HEK293 (cell line): ENCODE data around the gene FYB2.

Experiments used
- CTCF ChIA-PET: fragments of 350-600 bp; formaldehyde crosslinking; extraction: SDS; loops from one replicate; lab custom pipeline; 2021; ENCODE audit warnings: antibody characterized with exemption; lab: Yijun Ruan, JAX
- POLR2A ChIA-PET: fragments of 300-600 bp; formaldehyde crosslinking; extraction: SDS; loops from one replicate; lab custom pipeline; 2020; ENCODE audit warnings: antibody characterized with exemption, inconsistent platforms; lab: Yijun Ruan, JAX
- H3K27ac ChIP-seq: fragments of 200-500 bp; sonication (Bioruptor generic); 2 replicates; pipeline ENCODE4 v1.5.1; 2014; ENCODE audit warnings: low read depth, low read length, control low read depth, inconsistent platforms; ENCODE audit errors: extremely low read depth
- H3K36me3 ChIP-seq, 2 experiments: fragments of 200-500 bp in 1 of 2; sonication (Bioruptor generic) in 1 of 2; 1 replicate in 1 of 2; 2 replicates in 1 of 2; pipeline ENCODE4 v1.5.1; 2014 to 2017; ENCODE audit warnings: inconsistent platforms in 2 of 2, low read length in 2 of 2; ENCODE audit not compliant: control insufficient read depth in 2 of 2, insufficient read depth in 1 of 2
- H3K4me1 ChIP-seq: fragments of 200-500 bp; sonication (Bioruptor generic); 2 replicates; pipeline ENCODE4 v1.5.1; 2014; ENCODE audit warnings: mild to moderate bottlenecking, low read length, inconsistent platforms; ENCODE audit not compliant: control insufficient read depth, insufficient read depth
- H3K4me3 ChIP-seq: 2 replicates; pipeline ENCODE4 v1.5.1; 2011; ENCODE audit warnings: low read depth, mild to moderate bottlenecking, control low read depth, low read length, moderate library complexity
- H3K9me3 ChIP-seq: fragments of 200-500 bp; sonication (Bioruptor generic); 2 replicates; pipeline ENCODE4 v1.5.1; 2014; ENCODE audit warnings: low read depth, low read length, inconsistent platforms; ENCODE audit not compliant: control insufficient read depth, insufficient read depth
- ATF2 ChIP-seq: fragments of 450-650 bp; formaldehyde crosslinking; IDR thresholded peaks from 2 replicates; pipeline ENCODE4 v1.5.1; 2016; ENCODE audit warnings: missing biosample characterization, missing genetic modification characterization, low read depth
- BCL11A ChIP-seq: fragments of 450-650 bp; formaldehyde crosslinking; IDR thresholded peaks from 2 replicates; pipeline ENCODE4 v1.5.1; 2016; ENCODE audit warnings: low read depth, missing biosample characterization, missing genetic modification characterization
- CTCF ChIP-seq: fragments of 450-650 bp; formaldehyde crosslinking; IDR thresholded peaks from 2 replicates; pipeline ENCODE4 v1.5.1; 2016; ENCODE audit warnings: missing biosample characterization, missing genetic modification characterization
- FEZF1 ChIP-seq: fragments of 450-650 bp; formaldehyde crosslinking; IDR thresholded peaks from 2 replicates; pipeline ENCODE4 v1.5.1; 2016; ENCODE audit warnings: missing biosample characterization, missing genetic modification characterization
- GLI2 ChIP-seq: fragments of 450-650 bp; formaldehyde crosslinking; IDR thresholded peaks from 2 replicates; pipeline ENCODE4; 2017; ENCODE audit warnings: missing biosample characterization, missing genetic modification characterization, low read depth, borderline replicate concordance
- OSR2 ChIP-seq: fragments of 450-650 bp; formaldehyde crosslinking; IDR thresholded peaks from 2 replicates; pipeline ENCODE4 v1.5.1; 2016; ENCODE audit warnings: missing biosample characterization, missing genetic modification characterization
- PRDM6 ChIP-seq: fragments of 450-650 bp; formaldehyde crosslinking; IDR thresholded peaks from 2 replicates; pipeline ENCODE4 v1.5.1; 2017; ENCODE audit warnings: missing biosample characterization, missing genetic modification characterization
- SCRT2 ChIP-seq: fragments of 450-650 bp; formaldehyde crosslinking; IDR thresholded peaks from 2 replicates; pipeline ENCODE4 v1.5.1; 2016; ENCODE audit warnings: missing biosample characterization, missing genetic modification characterization
- ZBTB11 ChIP-seq: fragments of 450-650 bp; formaldehyde crosslinking; conservative IDR thresholded peaks from 2 replicates; pipeline ENCODE4 v1.5.1; 2016; ENCODE audit warnings: low read depth, missing biosample characterization, missing genetic modification characterization
- ZBTB48 ChIP-seq: fragments of 450-650 bp; formaldehyde crosslinking; IDR thresholded peaks from 2 replicates; pipeline ENCODE4 v1.5.1; 2016; ENCODE audit warnings: missing biosample characterization, missing genetic modification characterization
- ZBTB49 ChIP-seq: fragments of 450-650 bp; formaldehyde crosslinking; IDR thresholded peaks from 2 replicates; pipeline ENCODE4 v1.5.1; 2016; ENCODE audit warnings: missing biosample characterization, missing genetic modification characterization, low read depth
- ZBTB8A ChIP-seq: fragments of 450-650 bp; formaldehyde crosslinking; IDR thresholded peaks from 2 replicates; pipeline ENCODE4 v1.5.1; 2016; ENCODE audit warnings: missing biosample characterization, missing genetic modification characterization
- ZFP37 ChIP-seq: fragments of 450-650 bp; formaldehyde crosslinking; IDR thresholded peaks from 2 replicates; pipeline ENCODE4 v1.5.1; 2016; ENCODE audit warnings: missing biosample characterization, missing genetic modification characterization
- ZNF157 ChIP-seq: fragments of 450-650 bp; formaldehyde crosslinking; IDR thresholded peaks from 2 replicates; pipeline ENCODE4 v1.5.1; 2016; ENCODE audit warnings: missing biosample characterization, missing genetic modification characterization
- ZNF223 ChIP-seq: fragments of 450-650 bp; formaldehyde crosslinking; IDR thresholded peaks from 2 replicates; pipeline ENCODE4 v1.5.1; 2016; ENCODE audit warnings: missing biosample characterization, missing genetic modification characterization
- ZNF354C ChIP-seq: fragments of 450-650 bp; formaldehyde crosslinking; IDR thresholded peaks from 2 replicates; pipeline ENCODE4 v1.5.1; 2016; ENCODE audit warnings: missing biosample characterization, missing genetic modification characterization, low read depth, borderline replicate concordance
- ZNF366 ChIP-seq: fragments of 450-650 bp; formaldehyde crosslinking; conservative IDR thresholded peaks from 2 replicates; pipeline ENCODE4 v1.5.1; 2016; ENCODE audit warnings: missing biosample characterization, missing genetic modification characterization
- ZNF391 ChIP-seq: fragments of 450-650 bp; formaldehyde crosslinking; IDR thresholded peaks from 2 replicates; pipeline ENCODE4 v1.5.1; 2016; ENCODE audit warnings: low read depth, missing biosample characterization, missing genetic modification characterization, borderline replicate concordance
- ZNF416 ChIP-seq: fragments of 450-650 bp; formaldehyde crosslinking; IDR thresholded peaks from 2 replicates; pipeline ENCODE4 v1.5.1; 2016; ENCODE audit warnings: missing biosample characterization, missing genetic modification characterization
- ZNF510 ChIP-seq: fragments of 450-650 bp; formaldehyde crosslinking; IDR thresholded peaks from 2 replicates; pipeline ENCODE4 v1.5.1; 2018; ENCODE audit warnings: mild to moderate bottlenecking, missing genetic modification characterization, missing biosample characterization; ENCODE audit not compliant: insufficient replicate concordance
- ZNF561 ChIP-seq: fragments of 450-650 bp; IDR thresholded peaks from 2 replicates; pipeline ENCODE4 v1.5.1; 2018; ENCODE audit warnings: missing biosample characterization, missing genetic modification characterization, borderline replicate concordance
- ZNF571 ChIP-seq: fragments of 450-650 bp; formaldehyde crosslinking; IDR thresholded peaks from 2 replicates; pipeline ENCODE4 v1.5.0; 2017; ENCODE audit warnings: missing biosample characterization, missing genetic modification characterization
- ZNF600 ChIP-seq: fragments of 450-650 bp; formaldehyde crosslinking; IDR thresholded peaks from 2 replicates; pipeline ENCODE4 v1.5.1; 2016; ENCODE audit warnings: missing biosample characterization, missing genetic modification characterization
- ZNF658 ChIP-seq: fragments of 450-650 bp; formaldehyde crosslinking; IDR thresholded peaks from 2 replicates; pipeline ENCODE4; 2016; ENCODE audit warnings: missing biosample characterization, missing genetic modification characterization
- ZNF701 ChIP-seq: fragments of 450-650 bp; formaldehyde crosslinking; IDR thresholded peaks from 2 replicates; pipeline ENCODE4 v1.5.1; 2016; ENCODE audit warnings: missing biosample characterization, missing genetic modification characterization

FYB2 gene

GRCh38 chr1:56816909-56817308, 2.3 kb downstream of the FYB2 start (continued):
- TF ChIP-seq OSR2 (tag by site-specific recombination) (no peak), ZNF658 (tag by site-specific recombination) (no peak), BCL11A (tag by site-specific recombination) (no peak), ZNF223 (tag by site-specific recombination) (no peak), ZNF416 (tag by site-specific recombination) (no peak), GLI2 (tag by site-specific recombination) (no peak), ZNF157 (tag by site-specific recombination) (no peak), ZNF391 (tag by site-specific recombination) (no peak)

GRCh38 chr1:56816264-56816663, 2.9 kb downstream of the FYB2 start:
- ChIA-PET CTCF (interaction anchor here (0.5 to 1.2 kb wide), 2 partner anchors 107 to 236 kb away, joined by 4 read pairs; no protein-coding TSS in a partner anchor), POLR2A (no interaction called here)
- Histone ChIP-seq H3K9me3 (no peaks in the 10 kb centered on the region), H3K4me1 (no peaks in the 10 kb centered on the region), H3K4me3 (no peak overlapping the region), H3K27ac (no peak overlapping the region), H3K36me3 (no peaks in the 10 kb centered on the region)
- TF ChIP-seq ZNF571 (tag by site-specific recombination): no peak
- no peak for TF ChIP-seq ZBTB11 (tag by site-specific recombination)
- no peak for TF ChIP-seq ZNF600 (tag by site-specific recombination)
- TF ChIP-seq ZFP37 (tag by site-specific recombination): no peak
- no peak for TF ChIP-seq ZBTB8A (tag by site-specific recombination)
- no peak for TF ChIP-seq ZNF561
- TF ChIP-seq ZNF354C (tag by site-specific recombination): no peak
- no peak for TF ChIP-seq ZNF366 (tag by site-specific recombination)
- no peak for TF ChIP-seq ZBTB48 (tag by site-specific recombination)
- no peak for TF ChIP-seq CTCF (tag by site-specific recombination)
- TF ChIP-seq PRDM6 (tag by site-specific recombination): no peak
- no peak for TF ChIP-seq ZNF510 (tag by site-specific recombination)
- no peak for TF ChIP-seq FEZF1
- TF ChIP-seq SCRT2 (tag by site-specific recombination): no peak
- TF ChIP-seq ZBTB49 (tag by site-specific recombination): no peak
- TF ChIP-seq ZNF701 (tag by site-specific recombination): no peak
- no peak for TF ChIP-seq ATF2 (tag by site-specific recombination)
- TF ChIP-seq ZNF416 (tag by site-specific recombination): no peak
